Astrocyte (in vitro differentiated cells and primary cell): Measurements from ENCODE around the gene LRRC8D. TPM values are rescaled to one million over a fixed set of nuclear protein-coding genes. Genes with fewer than 3 reads are reported as not detected.

ENCODE experiments used
- DNase-seq: peaks from one replicate; pipeline ENCODE4 v3.0.0-alpha.2; 2010; ENCODE audit warnings: low read depth
- FAIRE-seq: peaks from 2 replicates; lab custom pipeline; 2011; peaks lifted over from hg19 to GRCh38; lab: Jason Lieb, UNC
- H2AFZ ChIP-seq: 2 replicates; pipeline ENCODE4 v1.6.0; 2012; ENCODE audit warnings: low read depth, low read length, inconsistent platforms
- H3K27ac ChIP-seq: 2 replicates; pipeline ENCODE4 v1.5.1; 2011; ENCODE audit warnings: low read depth, low read length, inconsistent platforms
- H3K27me3 ChIP-seq: 2 replicates; pipeline ENCODE4 v1.6.0; 2011; ENCODE audit warnings: low read length, inconsistent platforms; ENCODE audit not compliant: insufficient read depth
- H3K36me3 ChIP-seq: 2 replicates; pipeline ENCODE4 v1.5.1; 2011; ENCODE audit warnings: low read length, inconsistent platforms; ENCODE audit not compliant: insufficient read depth
- H3K4me1 ChIP-seq: 2 replicates; pipeline ENCODE4 v1.5.1; 2011; ENCODE audit warnings: low read length, inconsistent platforms; ENCODE audit not compliant: insufficient read depth
- H3K4me2 ChIP-seq: 2 replicates; pipeline ENCODE4 v1.6.0; 2012; ENCODE audit warnings: low read length, inconsistent platforms
- H3K4me3 ChIP-seq: 2 replicates; pipeline ENCODE4 v1.5.1; 2011; ENCODE audit warnings: low read depth, mild to moderate bottlenecking, low read length, inconsistent platforms; ENCODE audit not compliant: insufficient read depth
- H3K79me2 ChIP-seq: 2 replicates; pipeline ENCODE4 v1.6.0; 2012; ENCODE audit warnings: mild to moderate bottlenecking, low read length, inconsistent platforms; ENCODE audit not compliant: insufficient read depth
- H3K9ac ChIP-seq: 2 replicates; pipeline ENCODE4 v1.6.0; 2012; ENCODE audit warnings: mild to moderate bottlenecking, low read length, inconsistent platforms
- H3K9me3 ChIP-seq: 2 replicates; pipeline ENCODE4 v1.5.1; 2012; ENCODE audit warnings: low read depth, mild to moderate bottlenecking, low read length, inconsistent platforms; ENCODE audit not compliant: insufficient read depth
- H4K20me1 ChIP-seq: 2 replicates; pipeline ENCODE4 v1.6.0; 2012; ENCODE audit warnings: low read length, inconsistent platforms; ENCODE audit not compliant: insufficient read depth
- H3K27ac Mint-ChIP-seq: one replicate; pipeline ENCODE4 v1.8.0; 2021; ENCODE audit warnings: mild to moderate bottlenecking, mixed read lengths; ENCODE audit not compliant: unreplicated experiment
- H3K27me3 Mint-ChIP-seq: one replicate; pipeline ENCODE4 v1.8.0; 2021; ENCODE audit warnings: low read depth, mixed read lengths; ENCODE audit not compliant: unreplicated experiment
- H3K36me3 Mint-ChIP-seq: one replicate; pipeline ENCODE4 v1.8.0; 2021; ENCODE audit warnings: low read depth, mixed read lengths; ENCODE audit not compliant: unreplicated experiment
- H3K4me1 Mint-ChIP-seq: one replicate; pipeline ENCODE4 v1.8.0; 2021; ENCODE audit warnings: low read depth, mixed read lengths; ENCODE audit not compliant: unreplicated experiment
- H3K4me3 Mint-ChIP-seq: one replicate; pipeline ENCODE4 v1.8.0; 2021; ENCODE audit warnings: mild to moderate bottlenecking, moderate library complexity, mixed read lengths; ENCODE audit not compliant: unreplicated experiment
- H3K9me3 Mint-ChIP-seq: one replicate; pipeline ENCODE4 v1.8.0; 2021; ENCODE audit warnings: mild to moderate bottlenecking, mixed read lengths; ENCODE audit not compliant: unreplicated experiment
- CTCF ChIP-seq: IDR thresholded peaks from 2 replicates; pipeline ENCODE4 v1.5.1; 2011; ENCODE audit warnings: low read depth, mild to moderate bottlenecking, inconsistent platforms, low read length, moderate library complexity; ENCODE audit not compliant: insufficient read depth
- EZH2 ChIP-seq: IDR thresholded peaks from 2 replicates; pipeline ENCODE4 v1.6.1; 2012; ENCODE audit warnings: mild to moderate bottlenecking, low read length, inconsistent platforms; ENCODE audit not compliant: insufficient read depth
- total RNA-seq: library from RNA; stranded (reverse); gene quantifications from 2 replicates; pipeline ENCODE4 v1.2.1, GENCODE V29; 2021

LRRC8D gene
- total RNA-seq, 1 donor from 2014 or later = 36.9 TPM

DNA sequence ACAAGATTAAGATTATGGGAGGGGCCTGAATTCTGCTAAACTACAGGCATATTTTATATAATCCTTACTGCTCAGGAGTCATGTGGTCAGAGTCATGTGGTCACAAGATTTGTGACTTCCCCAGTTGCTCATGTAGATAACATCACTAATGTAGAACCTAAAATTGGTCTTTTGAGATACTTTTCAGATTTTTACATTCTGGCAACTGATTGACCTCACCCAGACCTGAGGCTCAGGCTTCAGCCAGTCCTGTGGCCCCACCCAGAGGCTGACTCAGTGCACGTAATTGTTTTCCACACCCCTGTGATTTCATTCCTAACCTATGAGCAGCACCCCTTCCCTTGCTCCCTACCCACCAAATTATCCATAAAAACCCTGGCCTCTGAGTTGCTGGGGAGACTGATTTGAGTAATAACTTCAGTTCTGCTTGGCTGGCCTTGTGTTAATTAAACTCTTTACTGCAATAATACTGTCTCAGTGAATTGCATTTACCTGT, 132.3 kb downstream of the LRRC8D start:
- Histone ChIP-seq H3K27me3 (no peaks in the 10 kb centered on the region), H3K36me3 (no peaks in the 10 kb centered on the region), H3K9ac (peak overlapping the region; percentile 68), H3K4me2 (peak overlapping the region; percentile 6), H2AFZ (no peak overlapping the region), H3K79me2 (no peaks in the 10 kb centered on the region), H3K9me3 (no peaks in the 10 kb centered on the region), H4K20me1 (no peaks in the 10 kb centered on the region), H3K27ac (peak overlapping the region; percentile 96), H3K4me1 (peaks cover 19% of the 10 kb centered on the region), H3K4me3 (no peak overlapping the region)
- H3K4me3 Mint-ChIP-seq = no peak overlapping the region
- no peak for TF ChIP-seq CTCF
- no peaks in the 10 kb centered on the region for H3K27me3 Mint-ChIP-seq
- peak; percentile 59 for FAIRE-seq
- H3K9me3 Mint-ChIP-seq = no peaks in the 10 kb centered on the region
- H3K36me3 Mint-ChIP-seq = no peaks in the 10 kb centered on the region
- H3K4me1 Mint-ChIP-seq = peaks cover 30% of the 10 kb centered on the region
- DNase-seq = peak; percentile 93
- peak overlapping the region; percentile 95 for H3K27ac Mint-ChIP-seq

DNA sequence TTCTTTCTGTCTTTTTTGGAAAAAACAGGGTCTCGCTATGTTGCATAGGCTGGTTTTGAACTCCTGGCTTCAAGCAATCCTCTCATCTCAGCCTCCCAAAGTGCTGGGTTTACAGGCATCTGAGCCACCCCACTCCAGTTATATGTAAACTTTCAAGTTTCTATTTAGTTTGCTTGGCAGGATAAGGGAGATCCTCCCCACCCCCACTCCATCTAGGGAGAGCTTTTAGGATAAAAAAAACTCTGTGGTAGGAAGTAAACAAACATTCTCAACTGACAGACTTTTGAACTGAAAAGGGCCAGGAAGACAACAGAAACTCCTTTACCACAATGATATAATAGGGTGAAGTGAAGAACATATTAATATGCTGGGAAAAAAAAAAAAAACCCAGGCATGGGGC, 133.1 kb downstream of the LRRC8D start:
- no peaks in the 10 kb centered on the region for H3K36me3 ChIP-seq
- peak overlapping the region; percentile 36 for H3K9ac ChIP-seq
- H3K9me3 Mint-ChIP-seq = no peaks in the 10 kb centered on the region
- no peak for TF ChIP-seq EZH2
- no peak for TF ChIP-seq CTCF
- H3K4me1 ChIP-seq = peaks cover 19% of the 10 kb centered on the region
- H3K27me3 ChIP-seq = no peaks in the 10 kb centered on the region
- no peaks in the 10 kb centered on the region for H3K36me3 Mint-ChIP-seq
- FAIRE-seq = no peak
- H3K4me3 ChIP-seq = no peak overlapping the region
- no peak overlapping the region for H3K4me3 Mint-ChIP-seq
- DNase-seq = no peak
- H3K27ac ChIP-seq = peak overlapping the region; percentile 96
- no peaks in the 10 kb centered on the region for H4K20me1 ChIP-seq
- peak overlapping the region; percentile 38 for H3K27ac Mint-ChIP-seq
- H3K79me2 ChIP-seq = no peaks in the 10 kb centered on the region
- H3K9me3 ChIP-seq = no peaks in the 10 kb centered on the region
- H3K27me3 Mint-ChIP-seq = no peaks in the 10 kb centered on the region
- H2AFZ ChIP-seq = no peak overlapping the region
- H3K4me2 ChIP-seq = no peak overlapping the region
- H3K4me1 Mint-ChIP-seq = peaks cover 30% of the 10 kb centered on the region

DNA sequence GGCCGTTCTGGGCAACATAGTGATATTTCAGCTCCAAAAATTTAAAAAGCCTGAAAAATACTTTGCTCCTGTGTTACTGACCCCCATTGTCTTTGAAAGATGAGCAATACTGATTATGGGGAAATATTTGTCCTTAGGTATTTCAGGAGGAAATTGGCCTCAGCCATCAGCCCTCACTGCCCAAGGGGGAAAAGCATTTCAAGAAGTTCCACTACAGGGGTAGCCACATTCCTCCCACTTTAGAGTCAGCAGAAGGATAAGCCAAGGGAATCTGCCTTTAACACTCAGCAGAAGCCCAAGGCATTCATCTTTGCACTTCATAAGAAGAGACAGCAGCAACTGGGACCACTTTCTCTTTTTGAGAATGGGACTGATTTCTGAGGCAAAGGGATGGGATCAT, 133.6 kb downstream of the LRRC8D start:
- H3K27ac Mint-ChIP-seq = peak overlapping the region; percentile 3

More for the DNA sequence above, 133.6 kb downstream of the LRRC8D start:
- peak overlapping the region; percentile 96 for H3K27ac ChIP-seq
- no peak for TF ChIP-seq EZH2
- no peak for TF ChIP-seq CTCF
- FAIRE-seq (no peak), DNase-seq (no peak)
- Mint-ChIP-seq H3K36me3 (no peaks in the 10 kb centered on the region), H3K4me1 (peaks cover 30% of the 10 kb centered on the region), H3K9me3 (peaks cover under 1% of the 10 kb centered on the region), H3K27me3 (no peaks in the 10 kb centered on the region), H3K4me3 (no peak overlapping the region)
- H3K4me1 ChIP-seq = peaks cover 19% of the 10 kb centered on the region
- no peak overlapping the region for H3K4me2 ChIP-seq
- H3K27me3 ChIP-seq = no peaks in the 10 kb centered on the region
- no peaks in the 10 kb centered on the region for H3K79me2 ChIP-seq
- H2AFZ ChIP-seq = no peak overlapping the region
- H4K20me1 ChIP-seq = no peaks in the 10 kb centered on the region
- no peaks in the 10 kb centered on the region for H3K36me3 ChIP-seq
- H3K4me3 ChIP-seq = no peak overlapping the region
- H3K9me3 ChIP-seq = no peaks in the 10 kb centered on the region
- no peak overlapping the region for H3K9ac ChIP-seq
